Medulla oblongata (tissue), 1 donor: ENCODE measurements around the gene CTSH.

Experiments used
- DNase-seq: peaks from one replicate; pipeline ENCODE4 v3.0.0-alpha.2; 2015; ENCODE audit errors: extremely low spot score

CTSH gene

GRCh38 chr15:78977591-78978347 lies 32.9 kb upstream of the CTSH start:
- no peak for DNase-seq

- DNase-seq: peak; percentile 70
These were observed 32.3 kb upstream of the CTSH start for GRCh38 chr15:78977091-78977571.

GRCh38 chr15:78976691-78977090 lies 31.8 kb upstream of the CTSH start:
- DNase-seq: no peak

GRCh38 chr15:78974272-78974918 lies 29.5 kb upstream of the CTSH start:
- DNase-seq: no peak

- no peak for DNase-seq
These were observed 25.0 kb upstream of the CTSH start for GRCh38 chr15:78969687-78970349.

GRCh38 chr15:78968539-78969271 lies 23.9 kb upstream of the CTSH start:
- DNase-seq: no peak

- DNase-seq: no peak
These were observed 23.3 kb upstream of the CTSH start for GRCh38 chr15:78968114-78968513.

- no peak for DNase-seq
These were observed 15.5 kb upstream of the CTSH start for GRCh38 chr15:78960308-78960707.

GRCh38 chr15:78959360-78959759 lies 14.5 kb upstream of the CTSH start:
- DNase-seq: no peak

GRCh38 chr15:78957416-78958093 lies 12.7 kb upstream of the CTSH start:
- DNase-seq: no peak

- DNase-seq: no peak
These were observed 12.1 kb upstream of the CTSH start for GRCh38 chr15:78956937-78957336.

- no peak for DNase-seq
These were observed 10.5 kb upstream of the CTSH start for GRCh38 chr15:78955355-78955754.

- DNase-seq: no peak
These were observed 7.0 kb upstream of the CTSH start for GRCh38 chr15:78951841-78952238.

GRCh38 chr15:78950902-78951840 lies 6.3 kb upstream of the CTSH start:
- peak; percentile 58 for DNase-seq

- no peak for DNase-seq
These were observed 5.5 kb upstream of the CTSH start for GRCh38 chr15:78950343-78950742.

GRCh38 chr15:78949461-78949860 lies 4.6 kb upstream of the CTSH start:
- DNase-seq: no peak

- no peak for DNase-seq
These were observed 2.7 kb upstream of the CTSH start for GRCh38 chr15:78947506-78947905.

- DNase-seq: no peak
These were observed 1.6 kb upstream of the CTSH start for GRCh38 chr15:78946493-78946892.

GRCh38 chr15:78944202-78944625 lies 632 bp downstream of the CTSH start:
- no peak for DNase-seq

- DNase-seq: no peak
These were observed 1.2 kb downstream of the CTSH start for GRCh38 chr15:78943692-78944091.
